Measurements from ENCODE around the gene SPSB1. TPM values are rescaled to one million over a fixed set of nuclear protein-coding genes. Genes with fewer than 3 reads are reported as not detected.
A peak's percentile ranks its signal among the peaks of the same experiment; 100 is the strongest.

SPSB1 gene
- total and polyA plus RNA-seq, 2 experiments from 2014 or later, result 2.4 to 6.8 TPM

DNA sequence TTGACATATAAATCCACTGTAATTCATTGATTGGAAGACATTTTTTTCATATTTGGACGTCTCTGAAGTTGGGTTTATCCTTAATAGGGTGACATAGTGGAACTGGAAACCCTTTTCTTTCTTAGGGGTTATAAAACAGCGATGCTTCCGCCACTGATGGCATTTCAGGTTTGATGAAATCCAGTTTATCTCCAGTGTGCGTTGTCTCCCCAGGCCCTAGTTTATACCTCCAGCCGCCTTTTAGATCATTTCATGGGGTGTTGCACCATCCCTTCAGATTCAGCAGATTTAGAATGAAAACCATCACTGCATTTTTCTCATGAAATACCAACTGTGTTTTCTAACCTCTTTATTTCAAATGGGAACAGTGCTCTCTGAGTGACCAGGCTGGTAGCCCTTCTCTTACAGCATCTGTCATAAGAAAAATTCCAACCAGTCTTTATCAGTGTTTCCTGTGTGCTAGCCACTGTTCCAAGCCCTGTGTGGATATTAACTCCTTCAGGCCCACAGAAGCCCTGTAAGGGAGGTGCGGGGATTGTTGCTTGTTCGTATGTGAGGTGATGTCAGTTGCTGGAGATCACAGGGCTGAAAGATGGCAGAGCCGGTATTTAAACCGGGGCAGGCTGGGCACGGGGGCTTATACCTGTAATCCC, 39.1 kb upstream of the SPSB1 start:
- ATAC-seq, result peak; percentile 2; the same call in 1 of the 3 replicates
- Mint-ChIP-seq H3K9me3 (peaks cover 7% of the 10 kb centered on the region; the same call in 2 of the 3 replicates), H3K27ac (peak overlapping the region; percentile 31; the same call in 1 of the 2 replicates), H3K4me3 (no peak overlapping the region; the same call in 2 of the 3 replicates), H3K36me3 (ENCODE audit: low read depth) (peaks cover 4% of the 10 kb centered on the region; the same call in 2 of the 3 replicates), H3K4me1 (peaks cover 51% of the 10 kb centered on the region), H3K27me3 (ENCODE audit: insufficient read depth, low read depth, poor library complexity) (peaks cover 14% of the 10 kb centered on the region)
- no peak for DNase-seq (ENCODE audit: low spot score)
- no peak overlapping the region for H2AFZ ChIP-seq
- peak overlapping the region; percentile 7; the same call in 1 of the 2 replicates for H3K27ac ChIP-seq (ENCODE audit: low read depth)
- H4K20me1 ChIP-seq (replicated peaks; ENCODE audit: insufficient read depth), result no peaks in the 10 kb centered on the region
- H3F3A ChIP-seq (replicated peaks; ENCODE audit: low read depth), result peaks cover 3% of the 10 kb centered on the region; the same call in 1 of the 2 replicates
- no peaks in the 10 kb centered on the region for H3K79me2 ChIP-seq (replicated peaks; ENCODE audit: insufficient read depth)
- no peaks in the 10 kb centered on the region for H3K27me3 ChIP-seq (ENCODE audit: insufficient read depth)
- no peak overlapping the region for H3K4me3 ChIP-seq
- peaks cover 29% of the 10 kb centered on the region for H3K4me1 ChIP-seq (ENCODE audit: insufficient read depth)
- 0 out of 2 replicates have a peak, but pooled peaks cover 3% of the 10 kb centered on the region for H3K9me2 ChIP-seq (ENCODE audit: insufficient read depth)
- H3K4me2 ChIP-seq, result peak overlapping the region; percentile 8; the same call in 1 of the 2 replicates
- H3K36me3 ChIP-seq (ENCODE audit: insufficient read depth), result no peaks in the 10 kb centered on the region
- TF ChIP-seq, protein P1, sequence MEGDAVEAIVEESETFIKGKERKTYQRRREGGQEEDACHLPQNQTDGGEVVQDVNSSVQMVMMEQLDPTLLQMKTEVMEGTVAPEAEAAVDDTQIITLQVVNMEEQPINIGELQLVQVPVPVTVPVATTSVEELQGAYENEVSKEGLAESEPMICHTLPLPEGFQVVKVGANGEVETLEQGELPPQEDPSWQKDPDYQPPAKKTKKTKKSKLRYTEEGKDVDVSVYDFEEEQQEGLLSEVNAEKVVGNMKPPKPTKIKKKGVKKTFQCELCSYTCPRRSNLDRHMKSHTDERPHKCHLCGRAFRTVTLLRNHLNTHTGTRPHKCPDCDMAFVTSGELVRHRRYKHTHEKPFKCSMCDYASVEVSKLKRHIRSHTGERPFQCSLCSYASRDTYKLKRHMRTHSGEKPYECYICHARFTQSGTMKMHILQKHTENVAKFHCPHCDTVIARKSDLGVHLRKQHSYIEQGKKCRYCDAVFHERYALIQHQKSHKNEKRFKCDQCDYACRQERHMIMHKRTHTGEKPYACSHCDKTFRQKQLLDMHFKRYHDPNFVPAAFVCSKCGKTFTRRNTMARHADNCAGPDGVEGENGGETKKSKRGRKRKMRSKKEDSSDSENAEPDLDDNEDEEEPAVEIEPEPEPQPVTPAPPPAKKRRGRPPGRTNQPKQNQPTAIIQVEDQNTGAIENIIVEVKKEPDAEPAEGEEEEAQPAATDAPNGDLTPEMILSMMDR (conservative IDR thresholded peaks at IDR 0.05; ENCODE audit: low read depth in 2 of 2), result no peak
- TF ChIP-seq ZNF114 (CRISPR knock-in tag; IDR thresholded peaks at IDR 0.05), result no peak
- TF ChIP-seq CREB1 (CRISPR knock-in tag; IDR thresholded peaks at IDR 0.05; ENCODE audit: low read depth), result no peak
- TF ChIP-seq EZH2 (IDR thresholded peaks at IDR 0.05; ENCODE audit: low read depth, unreplicated experiment), result no peak
- no peak for TF ChIP-seq ZNF331 (CRISPR knock-in tag; IDR thresholded peaks at IDR 0.05; ENCODE audit: low read depth)
- TF ChIP-seq, protein P2, sequence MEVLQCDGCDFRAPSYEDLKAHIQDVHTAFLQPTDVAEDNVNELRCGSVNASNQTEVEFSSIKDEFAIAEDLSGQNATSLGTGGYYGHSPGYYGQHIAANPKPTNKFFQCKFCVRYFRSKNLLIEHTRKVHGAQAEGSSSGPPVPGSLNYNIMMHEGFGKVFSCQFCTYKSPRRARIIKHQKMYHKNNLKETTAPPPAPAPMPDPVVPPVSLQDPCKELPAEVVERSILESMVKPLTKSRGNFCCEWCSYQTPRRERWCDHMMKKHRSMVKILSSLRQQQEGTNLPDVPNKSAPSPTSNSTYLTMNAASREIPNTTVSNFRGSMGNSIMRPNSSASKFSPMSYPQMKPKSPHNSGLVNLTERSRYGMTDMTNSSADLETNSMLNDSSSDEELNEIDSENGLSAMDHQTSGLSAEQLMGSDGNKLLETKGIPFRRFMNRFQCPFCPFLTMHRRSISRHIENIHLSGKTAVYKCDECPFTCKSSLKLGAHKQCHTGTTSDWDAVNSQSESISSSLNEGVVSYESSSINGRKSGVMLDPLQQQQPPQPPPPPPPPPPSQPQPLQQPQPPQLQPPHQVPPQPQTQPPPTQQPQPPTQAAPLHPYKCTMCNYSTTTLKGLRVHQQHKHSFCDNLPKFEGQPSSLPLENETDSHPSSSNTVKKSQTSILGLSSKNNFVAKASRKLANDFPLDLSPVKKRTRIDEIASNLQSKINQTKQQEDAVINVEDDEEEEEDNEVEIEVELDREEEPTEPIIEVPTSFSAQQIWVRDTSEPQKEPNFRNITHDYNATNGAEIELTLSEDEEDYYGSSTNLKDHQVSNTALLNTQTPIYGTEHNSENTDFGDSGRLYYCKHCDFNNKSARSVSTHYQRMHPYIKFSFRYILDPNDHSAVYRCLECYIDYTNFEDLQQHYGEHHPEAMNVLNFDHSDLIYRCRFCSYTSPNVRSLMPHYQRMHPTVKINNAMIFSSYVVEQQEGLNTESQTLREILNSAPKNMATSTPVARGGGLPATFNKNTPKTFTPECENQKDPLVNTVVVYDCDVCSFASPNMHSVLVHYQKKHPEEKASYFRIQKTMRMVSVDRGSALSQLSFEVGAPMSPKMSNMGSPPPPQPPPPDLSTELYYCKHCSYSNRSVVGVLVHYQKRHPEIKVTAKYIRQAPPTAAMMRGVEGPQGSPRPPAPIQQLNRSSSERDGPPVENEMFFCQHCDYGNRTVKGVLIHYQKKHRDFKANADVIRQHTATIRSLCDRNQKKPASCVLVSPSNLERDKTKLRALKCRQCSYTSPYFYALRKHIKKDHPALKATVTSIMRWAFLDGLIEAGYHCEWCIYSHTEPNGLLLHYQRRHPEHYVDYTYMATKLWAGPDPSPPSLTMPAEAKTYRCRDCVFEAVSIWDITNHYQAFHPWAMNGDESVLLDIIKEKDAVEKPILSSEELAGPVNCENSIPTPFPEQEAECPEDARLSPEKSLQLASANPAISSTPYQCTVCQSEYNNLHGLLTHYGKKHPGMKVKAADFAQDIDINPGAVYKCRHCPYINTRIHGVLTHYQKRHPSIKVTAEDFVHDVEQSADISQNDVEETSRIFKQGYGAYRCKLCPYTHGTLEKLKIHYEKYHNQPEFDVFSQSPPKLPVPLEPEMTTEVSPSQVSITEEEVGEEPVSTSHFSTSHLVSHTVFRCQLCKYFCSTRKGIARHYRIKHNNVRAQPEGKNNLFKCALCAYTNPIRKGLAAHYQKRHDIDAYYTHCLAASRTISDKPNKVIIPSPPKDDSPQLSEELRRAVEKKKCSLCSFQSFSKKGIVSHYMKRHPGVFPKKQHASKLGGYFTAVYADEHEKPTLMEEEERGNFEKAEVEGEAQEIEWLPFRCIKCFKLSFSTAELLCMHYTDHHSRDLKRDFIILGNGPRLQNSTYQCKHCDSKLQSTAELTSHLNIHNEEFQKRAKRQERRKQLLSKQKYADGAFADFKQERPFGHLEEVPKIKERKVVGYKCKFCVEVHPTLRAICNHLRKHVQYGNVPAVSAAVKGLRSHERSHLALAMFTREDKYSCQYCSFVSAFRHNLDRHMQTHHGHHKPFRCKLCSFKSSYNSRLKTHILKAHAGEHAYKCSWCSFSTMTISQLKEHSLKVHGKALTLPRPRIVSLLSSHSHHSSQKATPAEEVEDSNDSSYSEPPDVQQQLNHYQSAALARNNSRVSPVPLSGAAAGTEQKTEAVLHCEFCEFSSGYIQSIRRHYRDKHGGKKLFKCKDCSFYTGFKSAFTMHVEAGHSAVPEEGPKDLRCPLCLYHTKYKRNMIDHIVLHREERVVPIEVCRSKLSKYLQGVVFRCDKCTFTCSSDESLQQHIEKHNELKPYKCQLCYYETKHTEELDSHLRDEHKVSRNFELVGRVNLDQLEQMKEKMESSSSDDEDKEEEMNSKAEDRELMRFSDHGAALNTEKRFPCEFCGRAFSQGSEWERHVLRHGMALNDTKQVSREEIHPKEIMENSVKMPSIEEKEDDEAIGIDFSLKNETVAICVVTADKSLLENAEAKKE (CRISPR knock-in tag; IDR thresholded peaks at IDR 0.05), result no peak
- TF ChIP-seq, protein P3, sequence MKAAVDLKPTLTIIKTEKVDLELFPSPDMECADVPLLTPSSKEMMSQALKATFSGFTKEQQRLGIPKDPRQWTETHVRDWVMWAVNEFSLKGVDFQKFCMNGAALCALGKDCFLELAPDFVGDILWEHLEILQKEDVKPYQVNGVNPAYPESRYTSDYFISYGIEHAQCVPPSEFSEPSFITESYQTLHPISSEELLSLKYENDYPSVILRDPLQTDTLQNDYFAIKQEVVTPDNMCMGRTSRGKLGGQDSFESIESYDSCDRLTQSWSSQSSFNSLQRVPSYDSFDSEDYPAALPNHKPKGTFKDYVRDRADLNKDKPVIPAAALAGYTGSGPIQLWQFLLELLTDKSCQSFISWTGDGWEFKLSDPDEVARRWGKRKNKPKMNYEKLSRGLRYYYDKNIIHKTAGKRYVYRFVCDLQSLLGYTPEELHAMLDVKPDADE (IDR thresholded peaks at IDR 0.05), result no peak
- TF ChIP-seq, protein P4, sequence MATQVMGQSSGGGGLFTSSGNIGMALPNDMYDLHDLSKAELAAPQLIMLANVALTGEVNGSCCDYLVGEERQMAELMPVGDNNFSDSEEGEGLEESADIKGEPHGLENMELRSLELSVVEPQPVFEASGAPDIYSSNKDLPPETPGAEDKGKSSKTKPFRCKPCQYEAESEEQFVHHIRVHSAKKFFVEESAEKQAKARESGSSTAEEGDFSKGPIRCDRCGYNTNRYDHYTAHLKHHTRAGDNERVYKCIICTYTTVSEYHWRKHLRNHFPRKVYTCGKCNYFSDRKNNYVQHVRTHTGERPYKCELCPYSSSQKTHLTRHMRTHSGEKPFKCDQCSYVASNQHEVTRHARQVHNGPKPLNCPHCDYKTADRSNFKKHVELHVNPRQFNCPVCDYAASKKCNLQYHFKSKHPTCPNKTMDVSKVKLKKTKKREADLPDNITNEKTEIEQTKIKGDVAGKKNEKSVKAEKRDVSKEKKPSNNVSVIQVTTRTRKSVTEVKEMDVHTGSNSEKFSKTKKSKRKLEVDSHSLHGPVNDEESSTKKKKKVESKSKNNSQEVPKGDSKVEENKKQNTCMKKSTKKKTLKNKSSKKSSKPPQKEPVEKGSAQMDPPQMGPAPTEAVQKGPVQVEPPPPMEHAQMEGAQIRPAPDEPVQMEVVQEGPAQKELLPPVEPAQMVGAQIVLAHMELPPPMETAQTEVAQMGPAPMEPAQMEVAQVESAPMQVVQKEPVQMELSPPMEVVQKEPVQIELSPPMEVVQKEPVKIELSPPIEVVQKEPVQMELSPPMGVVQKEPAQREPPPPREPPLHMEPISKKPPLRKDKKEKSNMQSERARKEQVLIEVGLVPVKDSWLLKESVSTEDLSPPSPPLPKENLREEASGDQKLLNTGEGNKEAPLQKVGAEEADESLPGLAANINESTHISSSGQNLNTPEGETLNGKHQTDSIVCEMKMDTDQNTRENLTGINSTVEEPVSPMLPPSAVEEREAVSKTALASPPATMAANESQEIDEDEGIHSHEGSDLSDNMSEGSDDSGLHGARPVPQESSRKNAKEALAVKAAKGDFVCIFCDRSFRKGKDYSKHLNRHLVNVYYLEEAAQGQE (IDR thresholded peaks at IDR 0.05; ENCODE audit: unreplicated experiment), result no peak
- TF ChIP-seq EZH2phosphoT487 (IDR thresholded peaks at IDR 0.05; ENCODE audit: unreplicated experiment), result no peak
- no peak for TF ChIP-seq JUNB (IDR thresholded peaks at IDR 0.05; ENCODE audit: unreplicated experiment)
- TF ChIP-seq NANOG (IDR thresholded peaks at IDR 0.05; ENCODE audit: borderline replicate concordance), result no peak
- no peak for TF ChIP-seq POLR2AphosphoS5 (IDR thresholded peaks at IDR 0.05; ENCODE audit: low read depth)
- no peak for TF ChIP-seq STAT1 (IDR thresholded peaks at IDR 0.05; ENCODE audit: unreplicated experiment)

All from GM23338 (cell line).